ENCODE data around the gene IGFBP5.

IGFBP5 gene

DNA sequence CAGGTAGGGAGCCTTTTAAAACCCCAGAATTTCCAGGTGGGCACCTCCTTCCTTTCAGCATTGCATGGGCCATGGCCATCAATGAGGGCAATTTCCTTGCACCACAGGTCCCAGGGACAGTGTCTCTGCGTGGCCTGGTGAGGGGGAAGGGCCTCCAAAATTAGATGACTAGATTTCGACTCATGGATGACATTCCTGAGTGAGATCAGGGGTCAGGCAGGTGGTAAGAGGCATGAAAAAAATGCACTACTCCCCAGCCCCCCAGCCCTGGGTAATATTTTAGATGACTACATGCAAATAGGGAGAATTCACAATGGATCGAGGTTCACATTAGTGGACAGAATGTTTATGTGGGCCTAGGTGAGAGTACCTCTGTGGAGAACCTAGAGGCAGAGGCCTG is 19.0 kb upstream of the IGFBP5 start:
- FAIRE-seq (no peak), DNase-seq (ENCODE audit: low spot score) (peak; percentile 75)

DNA sequence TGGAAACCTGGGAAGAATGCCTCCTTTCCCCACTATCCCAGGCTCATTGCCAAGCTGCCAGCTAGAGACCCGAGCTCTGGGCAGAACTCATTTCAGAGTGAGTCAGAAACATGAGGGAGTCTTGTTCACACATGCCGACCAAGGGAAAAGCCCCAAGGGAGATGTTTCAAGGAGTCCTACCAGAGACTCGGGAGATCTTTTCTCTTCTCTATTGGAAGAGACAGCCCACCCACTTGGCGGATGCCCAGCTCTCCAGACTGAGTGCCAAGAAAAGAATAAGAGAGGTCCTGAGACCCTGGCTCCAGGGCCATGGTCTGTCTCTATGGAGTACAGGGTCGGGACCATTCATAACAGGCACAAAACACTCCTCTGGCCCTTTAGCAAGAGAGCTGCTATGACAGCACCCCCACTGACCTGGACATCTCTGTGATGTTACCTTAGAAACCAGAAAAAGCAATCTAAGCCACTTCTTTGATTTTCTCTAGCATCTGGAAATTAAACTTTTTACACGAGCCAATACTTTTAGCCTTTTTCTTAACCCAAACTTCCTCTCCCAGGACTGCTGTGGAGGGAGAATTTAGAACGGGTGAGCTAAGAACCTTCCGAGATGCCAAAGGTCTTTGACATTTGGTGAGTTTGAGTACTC is 18.5 kb upstream of the IGFBP5 start:
- FAIRE-seq (no peak), DNase-seq (ENCODE audit: low spot score) (peak; percentile 90)

DNA sequence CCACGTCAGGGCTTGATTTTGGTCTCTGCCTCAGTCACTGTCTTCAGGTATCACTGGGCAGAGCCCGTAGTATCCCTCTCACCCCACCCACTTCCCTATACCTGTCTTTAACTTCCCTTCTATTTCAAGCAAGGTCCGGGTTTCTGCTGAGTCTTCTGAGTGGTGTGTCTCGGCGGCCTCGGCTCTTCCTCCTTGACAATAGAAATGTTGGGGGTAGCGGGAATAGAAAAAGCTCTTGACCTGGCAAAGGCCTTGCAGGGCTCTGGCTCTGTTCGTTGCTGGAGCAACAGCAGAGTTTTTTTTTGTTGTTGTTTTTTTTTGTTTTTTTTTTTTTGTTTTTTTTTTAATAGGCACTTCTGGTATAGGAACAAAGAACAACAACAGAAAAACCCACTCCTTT is 16.0 kb upstream of the IGFBP5 start:
- no peak for FAIRE-seq

DNA sequence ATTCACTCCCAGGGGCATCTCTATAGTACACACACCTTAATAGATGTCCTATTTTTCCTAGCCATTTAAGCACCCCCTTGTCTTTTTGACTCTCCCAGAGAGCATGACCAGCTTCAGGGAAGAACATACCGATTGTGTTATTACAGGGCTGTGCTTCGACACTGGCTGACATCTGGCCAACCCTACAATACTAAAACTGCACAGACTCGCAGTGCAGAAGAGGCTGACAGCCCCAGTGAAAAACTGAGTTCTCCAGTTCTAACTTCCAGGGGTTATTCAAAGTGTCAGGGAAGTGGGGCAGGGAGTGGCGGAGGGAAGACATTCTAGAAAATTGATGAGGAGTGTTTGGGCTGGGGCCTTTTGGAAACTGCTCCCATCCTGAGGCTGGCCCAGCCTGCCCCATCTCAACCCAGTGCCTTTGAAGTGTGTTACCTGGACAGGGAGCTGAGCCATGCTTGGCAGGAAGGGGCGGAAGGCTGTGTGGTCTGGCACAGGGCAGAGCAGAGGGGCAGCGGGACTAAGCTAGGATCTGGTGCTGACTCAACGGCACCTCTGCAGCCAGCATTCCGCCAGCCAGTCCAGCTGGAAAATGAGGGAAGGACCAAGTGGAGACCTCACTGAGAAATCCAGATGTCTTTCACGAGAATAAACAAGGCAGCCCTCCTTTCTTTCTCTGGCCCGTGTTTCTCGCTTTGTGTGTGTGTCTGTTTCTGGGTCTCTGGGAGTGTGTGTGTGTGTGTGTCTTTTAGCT is 15.4 kb upstream of the IGFBP5 start:
- FAIRE-seq = no peak
- no peak for DNase-seq (ENCODE audit: low spot score)

More for the DNA sequence above, 16.0 kb upstream of the IGFBP5 start:
- no peak for DNase-seq (ENCODE audit: low spot score)

DNA sequence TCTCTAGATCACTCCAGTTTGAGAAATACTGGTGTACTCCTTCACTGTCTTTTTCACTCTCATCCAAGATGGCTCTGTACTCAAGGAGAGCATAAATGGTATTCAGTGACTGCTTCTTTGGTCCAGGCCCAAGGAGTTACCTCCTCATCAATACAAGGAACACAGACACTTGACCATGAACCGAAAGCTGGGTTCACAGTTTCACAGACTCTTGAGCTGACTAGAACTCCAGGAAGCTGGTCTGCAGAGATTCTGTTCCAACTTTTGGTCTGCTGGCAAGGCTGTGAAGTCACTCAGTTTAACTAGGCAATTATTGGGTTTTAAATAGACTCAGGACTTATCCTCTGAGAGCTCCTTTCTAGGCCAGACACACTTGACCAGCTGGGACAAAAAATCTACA is 7.4 kb upstream of the IGFBP5 start:
- DNase-seq (ENCODE audit: low spot score) (no peak), FAIRE-seq (no peak)

DNA sequence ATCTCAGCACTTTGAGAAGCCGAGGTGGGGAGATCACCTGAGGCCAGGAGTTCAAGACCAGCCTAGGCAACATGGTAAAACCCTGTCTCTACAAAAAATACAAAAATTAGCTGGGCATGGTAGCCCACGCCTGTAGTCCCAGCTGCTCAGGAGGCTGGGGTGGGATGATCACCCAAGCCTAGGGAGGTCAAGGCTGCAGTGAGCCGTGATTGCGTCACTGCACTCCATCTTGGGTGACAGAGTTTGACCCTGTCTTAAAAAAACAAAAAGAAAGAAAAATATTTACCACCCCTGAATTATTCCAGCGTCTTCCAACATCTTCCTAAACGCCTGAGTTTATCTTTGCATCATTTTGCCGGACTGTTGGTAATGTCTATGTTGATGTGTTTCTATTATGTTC is 6.2 kb upstream of the IGFBP5 start:
- DNase-seq (ENCODE audit: low spot score) (no peak), FAIRE-seq (no peak)

DNA sequence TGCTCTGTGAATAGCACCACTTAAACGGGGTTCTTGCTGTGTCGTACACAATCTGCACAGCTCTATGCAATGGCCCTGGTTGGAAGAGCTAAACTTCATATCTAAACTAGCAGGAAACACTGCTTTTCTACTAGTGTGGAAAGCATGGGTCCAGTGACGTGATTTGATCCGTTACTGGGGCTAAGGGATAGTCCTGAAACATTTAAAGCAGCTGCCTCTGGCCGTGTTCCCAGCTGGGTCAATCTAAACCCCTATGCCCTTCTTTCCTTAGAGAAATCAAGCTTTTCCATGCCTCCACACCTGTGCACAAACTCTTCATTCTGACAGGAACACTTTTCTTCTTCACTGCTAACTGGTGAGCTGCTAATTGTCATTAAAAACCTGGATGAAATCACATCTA is 5.4 kb upstream of the IGFBP5 start:
- FAIRE-seq = no peak
- DNase-seq (ENCODE audit: low spot score) = no peak

DNA sequence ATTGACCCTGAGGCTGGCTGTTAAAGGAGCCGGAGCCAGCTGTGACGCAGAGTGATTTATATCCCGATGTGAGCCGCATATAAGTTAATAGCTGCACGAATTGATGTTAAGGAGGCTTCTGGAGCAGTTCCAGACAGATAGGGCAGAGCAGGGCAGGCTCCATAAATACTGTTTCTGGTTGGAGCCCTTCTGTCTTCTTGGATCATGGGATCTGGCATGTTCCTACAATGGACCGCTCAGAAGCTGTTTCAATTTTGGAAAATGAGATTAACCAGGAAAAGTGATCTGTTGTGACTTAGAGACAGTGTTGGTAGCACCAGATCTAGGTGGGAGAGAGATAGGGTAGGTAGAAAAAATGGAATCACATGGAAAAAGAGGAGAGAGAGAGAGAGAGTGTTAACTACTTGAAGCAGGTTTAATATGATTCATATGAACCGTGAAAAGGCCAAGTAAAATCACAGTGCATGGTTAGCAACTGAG is 4.8 kb upstream of the IGFBP5 start:
- FAIRE-seq = no peak
- no peak for DNase-seq (ENCODE audit: low spot score)

DNA sequence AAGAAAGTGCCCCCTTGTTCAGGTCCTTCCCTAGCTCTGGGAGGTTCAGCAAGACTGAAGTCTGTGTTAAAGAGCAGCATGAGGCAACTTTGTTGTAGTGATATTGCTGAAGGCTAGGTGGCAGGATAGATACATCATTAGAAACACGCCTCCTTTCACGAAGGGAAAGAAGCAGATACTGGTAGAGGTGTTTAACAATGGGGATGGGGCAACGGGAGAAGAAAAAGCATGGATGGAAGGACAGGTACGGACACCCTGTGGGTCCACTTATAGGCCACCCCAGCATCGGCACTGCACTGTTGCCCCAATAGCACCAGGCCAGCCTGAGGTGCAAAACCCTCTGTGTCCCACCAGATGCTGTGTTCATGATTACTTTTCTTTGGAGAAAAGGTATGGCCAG is 3.5 kb upstream of the IGFBP5 start:
- DNase-seq (ENCODE audit: low spot score) = peak; percentile 67

DNA sequence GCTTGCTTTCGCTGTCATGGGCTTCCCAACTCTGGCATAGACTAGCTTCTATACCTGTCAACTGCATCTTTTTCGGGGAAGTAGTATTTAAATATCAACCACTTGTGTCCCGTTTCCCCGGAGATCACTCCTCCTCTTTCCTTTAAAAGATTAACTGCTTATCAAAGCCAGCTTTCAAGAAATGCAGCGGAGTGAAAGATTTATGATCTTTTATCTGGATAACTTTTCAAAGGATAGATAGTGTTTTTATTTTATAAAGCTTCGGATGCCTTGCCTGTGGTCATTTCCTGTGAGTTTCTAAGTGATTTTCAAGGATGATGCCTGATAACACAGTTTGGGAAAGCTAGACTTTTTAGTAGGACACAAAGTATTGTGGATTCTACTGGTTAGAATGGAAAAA is 2.9 kb upstream of the IGFBP5 start:
- DNase-seq (ENCODE audit: low spot score) = no peak
- no peak for FAIRE-seq

More for the DNA sequence above, 3.5 kb upstream of the IGFBP5 start:
- FAIRE-seq = peak; percentile 53

DNA sequence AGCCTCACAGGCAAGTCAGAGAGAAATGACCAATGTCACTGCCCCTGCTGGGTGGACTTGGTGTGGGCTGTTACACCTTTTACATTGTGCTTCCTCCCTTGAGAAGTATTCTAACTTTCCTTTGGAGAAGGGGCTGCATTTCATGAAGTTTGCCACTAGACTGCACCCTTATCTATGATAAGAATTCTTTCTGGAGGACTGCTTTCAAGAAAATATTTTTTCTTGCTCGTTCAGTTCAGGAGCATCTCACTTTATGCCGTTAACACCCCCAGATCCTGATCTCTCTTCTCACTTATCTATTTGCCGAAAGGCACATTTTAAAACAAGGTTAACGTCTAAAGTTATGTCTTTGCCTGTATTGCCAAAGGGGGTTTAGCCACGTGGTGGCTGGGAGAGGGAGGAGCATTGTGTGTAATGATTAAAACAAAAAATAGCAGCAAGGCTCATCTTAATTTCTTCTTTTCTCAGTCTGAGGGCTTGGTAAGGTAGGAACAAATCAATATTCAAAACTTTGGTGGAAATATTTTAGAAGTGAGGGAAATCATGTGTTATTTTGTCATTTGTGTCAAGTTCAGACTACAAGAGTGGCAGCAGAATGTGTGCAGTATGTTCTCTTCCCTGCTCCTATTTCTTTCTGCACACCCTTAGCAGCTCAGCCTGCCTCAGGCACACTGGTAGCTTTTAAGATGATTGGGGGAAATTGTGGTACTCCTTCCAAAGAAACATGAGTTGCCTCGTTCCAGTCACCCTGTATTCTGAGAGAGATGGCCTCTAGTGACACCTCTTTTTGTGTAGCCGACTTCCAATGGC is 1.6 kb upstream of the IGFBP5 start:
- DNase-seq (ENCODE audit: low spot score) = no peak
- FAIRE-seq = no peak

DNA sequence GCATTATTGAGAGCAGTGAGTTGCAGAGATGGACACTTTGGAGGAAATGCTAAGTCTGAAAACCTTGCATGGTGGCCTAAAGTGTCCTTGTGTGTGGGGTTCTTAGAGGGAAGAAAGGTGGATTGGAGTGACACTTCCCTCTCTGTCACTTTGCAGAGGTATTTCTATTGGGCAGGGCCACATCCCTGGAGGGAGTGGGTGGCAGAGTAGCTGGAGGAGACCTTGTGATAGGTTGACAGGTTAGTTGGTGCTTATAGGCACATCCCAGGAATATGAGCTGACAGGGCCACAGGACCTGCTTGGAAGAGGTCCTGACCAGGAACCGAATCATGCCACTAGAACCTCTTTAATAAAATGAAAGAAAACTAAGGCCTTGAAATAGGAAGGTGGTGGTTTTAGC is 972 bp upstream of the IGFBP5 start:
- FAIRE-seq (no peak), DNase-seq (ENCODE audit: low spot score) (no peak)

DNA sequence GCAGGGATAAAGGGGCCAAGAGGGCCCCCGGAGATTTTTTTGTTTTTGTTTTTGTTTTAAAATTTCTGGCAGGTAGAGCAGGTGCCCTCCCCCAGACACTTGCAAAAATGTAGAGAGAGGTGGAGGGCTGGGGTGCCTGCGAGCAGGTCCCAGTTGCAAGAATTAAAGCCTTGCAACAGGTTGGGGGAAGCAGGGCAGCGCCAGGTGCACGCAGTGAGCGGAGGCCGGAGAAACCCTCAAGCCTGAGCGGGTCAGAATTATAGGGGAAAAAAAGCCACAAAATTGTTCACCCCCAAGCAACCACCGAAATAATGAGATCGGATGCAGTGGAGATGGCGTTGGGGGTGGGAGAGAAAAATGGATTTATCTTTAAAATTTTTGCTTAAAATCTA is 527 bp downstream of the IGFBP5 start:
- FAIRE-seq (no peak), DNase-seq (ENCODE audit: low spot score) (no peak)

DNA sequence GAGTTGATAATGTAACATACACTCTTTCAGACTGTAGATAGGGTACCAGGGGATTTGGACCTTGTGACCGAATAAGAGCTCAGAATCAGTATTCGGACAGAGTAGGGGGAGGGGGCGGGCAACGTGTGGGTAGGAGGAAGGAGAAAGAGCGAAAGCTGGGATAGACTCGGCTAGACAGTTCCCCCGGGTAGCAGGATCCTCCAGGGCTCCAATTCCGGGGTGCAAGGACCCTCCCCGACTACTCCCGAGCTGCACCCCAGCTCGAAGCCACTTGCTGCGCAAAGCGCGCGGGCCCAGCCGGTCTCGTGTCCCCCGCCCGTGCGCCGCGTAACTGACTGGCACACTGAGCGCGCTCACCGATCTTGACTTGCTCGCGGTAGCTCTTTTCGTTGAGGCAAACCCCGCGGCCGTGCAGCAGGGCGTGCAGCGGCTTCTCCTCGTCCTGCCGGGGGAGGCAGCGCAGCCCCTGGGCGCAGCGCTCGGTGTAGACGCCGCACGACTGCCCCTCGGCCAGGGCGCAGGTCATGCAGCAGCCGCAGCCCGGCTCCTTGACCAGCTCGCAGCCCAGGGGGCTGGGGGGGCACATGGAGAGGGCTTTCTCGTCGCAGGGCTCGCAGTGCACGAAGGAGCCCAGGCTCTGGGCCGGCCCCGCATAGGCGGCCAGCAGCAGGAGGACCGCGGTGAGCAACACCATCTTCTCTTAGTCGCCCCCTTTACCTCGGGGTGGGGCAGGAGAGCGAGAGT is 1.1 kb downstream of the IGFBP5 start:
- no peak for FAIRE-seq
- no peak for DNase-seq (ENCODE audit: low spot score)

DNA sequence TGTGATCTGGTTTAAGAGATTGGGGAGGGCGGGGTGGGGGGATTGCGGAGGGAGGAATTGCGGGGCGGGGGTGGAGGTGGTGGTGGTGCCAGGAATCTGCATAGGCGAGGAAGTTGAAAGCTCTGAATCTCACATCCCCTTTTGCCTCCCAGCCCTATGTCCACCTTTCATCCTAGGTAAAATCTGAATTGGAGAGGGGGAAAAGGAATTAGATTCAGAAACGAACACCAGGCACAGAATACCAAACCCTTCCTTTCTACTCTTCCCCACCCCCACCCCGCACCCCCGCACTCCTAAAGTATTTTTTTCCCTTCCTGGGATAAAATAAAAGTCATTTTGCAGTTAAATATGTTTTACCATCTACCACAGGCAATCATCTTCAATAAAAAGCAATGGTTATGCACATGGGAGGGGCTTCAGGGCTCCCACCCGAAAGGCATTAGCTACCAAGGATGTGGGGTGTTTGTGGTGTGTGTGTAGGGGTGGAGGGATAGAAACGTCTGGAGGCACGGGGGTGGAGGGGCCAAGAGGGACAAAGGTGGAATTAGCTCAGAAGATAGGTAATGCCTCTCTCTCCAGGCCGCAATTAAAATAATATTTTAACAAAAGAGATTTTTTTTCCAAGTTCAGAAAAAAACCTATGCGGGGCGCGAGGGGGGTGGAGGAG is 1.8 kb downstream of the IGFBP5 start:
- FAIRE-seq = no peak
- DNase-seq (ENCODE audit: low spot score) = no peak

DNA sequence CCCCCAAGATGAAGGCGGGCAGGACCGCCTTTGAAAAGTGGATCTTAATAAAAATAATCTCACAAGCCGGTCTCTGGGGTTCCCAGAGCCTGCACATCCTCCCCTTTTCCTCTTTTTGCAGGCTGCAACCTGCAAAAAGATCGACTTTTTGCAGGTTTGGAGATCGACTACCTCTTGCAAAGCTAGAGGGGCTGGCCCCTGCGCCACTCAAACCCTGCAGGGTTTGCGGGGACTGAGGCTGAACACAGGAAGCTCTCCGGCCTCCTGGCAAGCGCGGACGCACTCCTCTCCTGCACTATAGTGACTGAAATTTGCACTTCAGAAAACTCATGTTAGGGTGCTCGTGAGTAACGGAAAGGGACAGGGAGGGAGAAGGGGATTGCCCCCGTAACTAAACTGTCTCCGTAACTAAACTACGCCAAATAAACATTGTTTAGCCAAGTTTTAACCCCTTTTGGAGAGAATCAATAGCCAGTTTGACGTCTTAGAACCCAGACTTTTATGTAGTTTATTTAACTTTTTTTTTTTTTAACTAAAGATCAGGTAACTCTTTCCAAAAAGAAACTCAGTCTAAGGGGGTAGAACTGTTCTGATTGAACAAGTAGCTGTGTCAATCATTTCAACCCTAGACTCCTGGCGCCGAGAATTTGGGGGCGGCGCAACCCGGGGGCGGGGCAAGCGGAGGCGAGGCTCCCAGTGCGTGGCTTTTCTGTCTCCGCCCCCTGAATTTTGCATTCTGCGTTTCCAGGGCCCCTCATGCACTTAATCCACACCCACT is 2.5 kb downstream of the IGFBP5 start:
- DNase-seq (ENCODE audit: low spot score) = peak; percentile 86
- FAIRE-seq = no peak

DNA sequence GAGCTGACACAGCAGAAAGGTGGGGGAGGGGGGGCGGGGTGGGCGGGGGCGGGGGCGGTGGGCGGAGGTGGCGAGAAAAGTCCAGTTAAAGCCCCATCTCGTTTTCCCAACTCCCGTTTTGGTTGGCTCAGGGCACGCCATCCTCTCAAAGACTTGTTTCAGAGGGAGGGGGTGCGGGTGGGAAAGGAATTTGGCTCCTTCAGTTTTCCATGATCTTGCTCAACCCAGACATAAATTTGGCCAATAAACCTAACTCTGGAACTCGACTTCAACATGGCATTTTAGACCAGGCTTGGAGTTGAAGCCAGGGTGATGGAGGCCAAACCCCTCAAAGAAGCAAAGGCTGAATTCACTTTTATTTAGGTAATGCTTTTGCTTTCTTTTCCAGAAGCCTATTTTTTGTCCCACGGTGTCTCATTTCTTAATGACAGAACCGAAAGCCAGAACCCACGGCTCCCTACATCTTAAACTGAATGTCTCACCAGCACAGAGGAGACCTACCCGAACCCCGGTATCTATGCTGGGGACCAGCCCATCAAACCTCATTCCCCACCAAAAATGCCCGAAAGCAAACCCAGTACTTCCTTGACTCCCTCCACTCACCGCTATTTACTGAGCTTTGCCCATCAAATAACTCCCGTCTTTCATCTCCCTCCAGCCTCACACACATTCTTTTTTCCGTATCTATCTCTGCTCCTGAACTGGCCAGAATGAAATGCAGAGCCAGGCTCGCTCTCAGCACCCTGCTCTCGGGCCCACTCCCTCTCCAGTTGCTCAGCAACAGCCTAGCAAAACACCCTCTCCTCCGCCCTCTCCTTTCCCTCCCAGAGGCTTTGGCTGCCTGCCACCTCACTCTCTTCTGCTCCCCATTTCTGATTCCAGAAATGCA is 4.3 kb downstream of the IGFBP5 start:
- DNase-seq (ENCODE audit: low spot score) (peak; percentile 83), FAIRE-seq (no peak)

DNA sequence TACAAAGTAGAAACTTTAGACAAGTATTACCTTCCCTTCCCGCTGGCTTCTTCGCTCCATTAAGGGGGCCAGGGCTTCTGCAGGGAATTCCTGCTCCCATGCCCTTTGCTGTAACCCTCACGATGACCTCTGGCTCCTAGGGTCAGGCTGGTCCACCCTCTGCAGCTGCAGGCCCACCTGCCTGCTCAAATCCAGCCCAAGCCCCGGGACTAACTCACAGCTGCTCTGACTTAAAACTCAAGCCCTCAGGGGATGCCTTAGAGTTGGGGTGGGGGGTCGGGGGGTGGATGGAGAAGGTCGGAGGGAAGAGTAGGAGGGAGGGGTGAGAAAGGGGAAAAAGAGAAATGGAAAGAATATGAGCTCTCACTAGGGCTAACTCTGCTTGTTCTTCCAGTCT is 4.9 kb downstream of the IGFBP5 start:
- DNase-seq (ENCODE audit: low spot score) (no peak), FAIRE-seq (no peak)

DNA sequence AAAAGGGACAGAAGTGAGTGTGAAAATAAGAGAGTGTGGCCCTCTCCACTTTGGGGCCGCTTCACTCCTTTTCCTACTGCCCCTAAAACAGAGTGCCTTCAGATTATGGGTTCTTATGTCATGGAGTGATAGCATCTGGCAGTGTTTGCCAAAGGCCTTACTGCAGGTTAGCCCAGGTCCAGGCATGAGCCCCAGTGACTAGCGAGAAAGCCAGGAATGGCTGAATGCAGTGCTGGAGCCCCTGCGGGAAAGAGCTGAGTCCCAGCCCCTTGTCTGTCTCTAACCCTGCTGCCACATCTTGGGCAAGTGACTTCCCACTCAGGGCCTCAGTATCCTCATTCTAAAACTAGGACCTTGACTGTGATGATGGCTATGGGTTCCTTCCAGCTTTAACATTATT is 6.0 kb downstream of the IGFBP5 start:
- no peak for DNase-seq (ENCODE audit: low spot score)
- FAIRE-seq = no peak
